IMR-90 (cell line): ENCODE data around the gene SFTPB. TPM values are rescaled to one million over a fixed set of nuclear protein-coding genes. Genes with fewer than 3 reads are reported as not detected.

ENCODE experiments used
- ATAC-seq: fragments of 200-7000 bp; cut with Tn5 transposase; 2 replicates; pipeline ENCODE4 v1.9.1; 2020; ENCODE audit warnings: low read depth, mild to moderate bottlenecking, moderate library complexity
- BruUV-seq: library from RNA; stranded (reverse); fragments of 400-500 nt; replicated peaks from 2 replicates; lab custom pipeline; 2021; lab: Mats Ljungman, UMichigan
- CTCF ChIA-PET: fragments of 300-600 bp; formaldehyde crosslinking; extraction: SDS; loops from one replicate; lab custom pipeline; 2021; ENCODE audit warnings: antibody characterized with exemption; lab: Yijun Ruan, JAX
- POLR2A ChIA-PET: fragments of 300-600 bp; sonication (Branson Sonifier 250); formaldehyde crosslinking; loops from one replicate; lab custom pipeline; 2022; ENCODE audit warnings: antibody characterized with exemption; ENCODE audit not compliant: unreplicated experiment; lab: Charles Lee
- DNase-seq: peaks from one replicate; pipeline ENCODE4 v3.0.0; 2013
- H2AFZ ChIP-seq: replicated peaks from 2 replicates; pipeline ENCODE3; 2013; ENCODE audit warnings: low read length, mild to moderate bottlenecking; ENCODE audit not compliant: poor library complexity
- H2AK5ac ChIP-seq: 2 replicates; pipeline ENCODE4 v1.6.1; 2013; ENCODE audit warnings: low read depth, low read length, inconsistent platforms
- H2AK9ac ChIP-seq: replicated peaks from 2 replicates; pipeline ENCODE3; 2013; ENCODE audit warnings: mild to moderate bottlenecking, low read depth, low read length, moderate library complexity; ENCODE audit not compliant: poor library complexity
- H2BK120ac ChIP-seq: 2 replicates; pipeline ENCODE4 v1.6.1; 2013; ENCODE audit warnings: low read depth, low read length, inconsistent platforms
- H2BK15ac ChIP-seq: 3 replicates; pipeline ENCODE4 v1.6.1; 2013; ENCODE audit warnings: low read depth, low read length, inconsistent platforms
- H2BK20ac ChIP-seq: 2 replicates; pipeline ENCODE4 v1.6.1; 2013; ENCODE audit warnings: low read depth, mild to moderate bottlenecking, inconsistent platforms, low read length, moderate library complexity
- H2BK5ac ChIP-seq: 2 replicates; pipeline ENCODE4 v1.6.1; 2013; ENCODE audit warnings: mild to moderate bottlenecking, low read depth, low read length, inconsistent platforms; ENCODE audit not compliant: poor library complexity, severe bottlenecking
- H3K14ac ChIP-seq: replicated peaks from 2 replicates; pipeline ENCODE4 v1.6.1; 2013; ENCODE audit warnings: low read depth, low read length, inconsistent platforms
- H3K18ac ChIP-seq: 2 replicates; pipeline ENCODE4 v1.6.1; 2013; ENCODE audit warnings: low read depth, low read length, control low read depth
- H3K23ac ChIP-seq: 2 replicates; pipeline ENCODE4 v1.6.1; 2013; ENCODE audit warnings: low read depth, low read length, inconsistent platforms
- H3K27ac ChIP-seq: 2 replicates; pipeline ENCODE4 v1.5.1; 2013; ENCODE audit warnings: mild to moderate bottlenecking, control low read depth, low read length; ENCODE audit not compliant: insufficient read depth
- H3K27me3 ChIP-seq: 2 replicates; pipeline ENCODE4 v1.6.1; 2013; ENCODE audit warnings: low read length; ENCODE audit not compliant: control insufficient read depth, insufficient read depth
- H3K36me3 ChIP-seq: 2 replicates; pipeline ENCODE4 v1.6.1; 2013; ENCODE audit warnings: low read length, mixed read lengths; ENCODE audit not compliant: control insufficient read depth, insufficient read depth
- H3K4ac ChIP-seq: 2 replicates; pipeline ENCODE4 v1.6.1; 2013; ENCODE audit warnings: low read depth, low read length, inconsistent platforms
- H3K4me1 ChIP-seq: 2 replicates; pipeline ENCODE4 v1.6.1; 2013; ENCODE audit warnings: low read length, mixed read lengths; ENCODE audit not compliant: control insufficient read depth, insufficient read depth
- H3K4me2 ChIP-seq: 2 replicates; pipeline ENCODE4 v1.6.1; 2013; ENCODE audit warnings: low read depth, mild to moderate bottlenecking, control low read depth, low read length, moderate library complexity
- H3K4me3 ChIP-seq: 2 replicates; pipeline ENCODE4 v1.5.1; 2013; ENCODE audit warnings: low read depth, mild to moderate bottlenecking, control low read depth, low read length, moderate library complexity; ENCODE audit not compliant: insufficient read depth
- H3K56ac ChIP-seq: 2 replicates; pipeline ENCODE4 v1.6.1; 2013; ENCODE audit warnings: low read length, inconsistent platforms; ENCODE audit not compliant: insufficient read depth; ENCODE audit errors: extremely low read depth
- H3K79me1 ChIP-seq, 2 experiments: 2 replicates each; pipeline ENCODE4 v1.6.1; 2013; ENCODE audit warnings: low read length in 2 of 2, inconsistent platforms in 1 of 2, low read depth in 1 of 2
- H3K9ac ChIP-seq: 2 replicates; pipeline ENCODE4 v1.6.1; 2013; ENCODE audit warnings: low read depth, low read length, control low read depth
- H3K9me1 ChIP-seq: 2 replicates; pipeline ENCODE4 v1.6.1; 2013; ENCODE audit warnings: low read length, inconsistent platforms; ENCODE audit not compliant: insufficient read depth
- H3K9me3 ChIP-seq: 2 replicates; pipeline ENCODE4 v1.6.1; 2013; ENCODE audit warnings: low read length; ENCODE audit not compliant: control insufficient read depth, insufficient read depth
- H4K20me1 ChIP-seq: 2 replicates; pipeline ENCODE4 v1.6.1; 2013; ENCODE audit warnings: low read length, inconsistent platforms; ENCODE audit not compliant: insufficient read depth
- H4K5ac ChIP-seq: 2 replicates; pipeline ENCODE4 v1.6.1; 2013; ENCODE audit warnings: mild to moderate bottlenecking, low read depth, low read length, control low read depth
- H4K8ac ChIP-seq, 2 experiments: 2 replicates each; pipeline ENCODE4 v1.6.1; 2013; ENCODE audit warnings: low read depth in 2 of 2, low read length in 2 of 2, control low read depth in 1 of 2, inconsistent platforms in 1 of 2
- H4K91ac ChIP-seq: 2 replicates; pipeline ENCODE4 v1.6.1; 2013; ENCODE audit warnings: low read depth, low read length, inconsistent platforms; ENCODE audit not compliant: insufficient read depth
- BHLHE40 ChIP-seq: fragments of 150-350 bp; IDR thresholded peaks from 2 replicates; pipeline ENCODE4 v1.6.1; 2016; ENCODE audit warnings: mild to moderate bottlenecking, low read depth, low read length
- CEBPB ChIP-seq: IDR thresholded peaks from 2 replicates; pipeline ENCODE4 v1.6.1; 2012; ENCODE audit warnings: low read depth, low read length, improper control_type of control experiment
- CHD1 ChIP-seq: IDR thresholded peaks from 2 replicates; pipeline ENCODE4 v1.6.1; 2012; ENCODE audit warnings: low read depth, low read length, improper control_type of control experiment
- CTCF ChIP-seq: conservative IDR thresholded peaks from 2 replicates; pipeline ENCODE4 v1.5.1; 2012; ENCODE audit warnings: mild to moderate bottlenecking, low read depth, low read length, improper control_type of control experiment
- ELK1 ChIP-seq: fragments of 150-350 bp; IDR thresholded peaks from 2 replicates; pipeline ENCODE4 v1.6.1; 2016; ENCODE audit warnings: low read depth, mild to moderate bottlenecking, low read length, moderate library complexity, borderline replicate concordance
- FOS ChIP-seq: fragments of 150-350 bp; IDR thresholded peaks from 2 replicates; pipeline ENCODE4 v1.6.1; 2016; ENCODE audit warnings: low read depth, low read length
- MAFK ChIP-seq: IDR thresholded peaks from 2 replicates; pipeline ENCODE4 v1.6.1; 2012; ENCODE audit warnings: low read depth, low read length, improper control_type of control experiment
- MAZ ChIP-seq: IDR thresholded peaks from 2 replicates; pipeline ENCODE4 v1.6.1; 2012; ENCODE audit warnings: low read depth, mild to moderate bottlenecking, low read length, improper control_type of control experiment, moderate library complexity, borderline replicate concordance
- MXI1 ChIP-seq: IDR thresholded peaks from 2 replicates; pipeline ENCODE4 v1.6.1; 2012; ENCODE audit warnings: low read depth, mild to moderate bottlenecking, low read length, moderate library complexity, borderline replicate concordance
- NFE2L2 ChIP-seq: fragments of 150-350 bp; IDR thresholded peaks from 2 replicates; pipeline ENCODE4 v1.6.1; 2016; ENCODE audit warnings: low read depth, mild to moderate bottlenecking, low read length
- POLR2A ChIP-seq: IDR thresholded peaks from 2 replicates; pipeline ENCODE4 v1.6.1; 2012; ENCODE audit warnings: mild to moderate bottlenecking, low read depth, low read length
- RAD21 ChIP-seq: IDR thresholded peaks from 2 replicates; pipeline ENCODE4 v1.6.1; 2012; ENCODE audit warnings: low read length, improper control_type of control experiment
- RFX5 ChIP-seq: IDR thresholded peaks from 2 replicates; pipeline ENCODE4 v1.8.0; 2012; ENCODE audit warnings: low read depth, mild to moderate bottlenecking, low read length, moderate library complexity
- SMC3 ChIP-seq: fragments of 150-350 bp; IDR thresholded peaks from 2 replicates; pipeline ENCODE4 v1.6.1; 2016; ENCODE audit warnings: low read depth, mild to moderate bottlenecking, antibody characterized with exemption, low read length, moderate library complexity
- WGBS, 2 experiments: methylation state at CpG; one replicate each; pipeline versions ENCODE4 v1.1.5 to v1.1.7; 2013; ENCODE audit warnings: missing lambda C conversion rate in 2 of 2; ENCODE audit not compliant: insufficient read length in 1 of 2; ENCODE audit errors: extremely low coverage in 2 of 2; 5-methylcytosine and 5-hydroxymethylcytosine counted together
- dilution Hi-C: fragments of 300-500 bp; cut with HindIII; formaldehyde crosslinking; loops from one replicate; pipeline ENCODE4 v1.14.3; 2018; ENCODE audit warnings: low sequenced_read_pairs; ENCODE audit not compliant: unreplicated experiment
- in situ Hi-C: fragments of 300-500 bp; cut with MboI; formaldehyde crosslinking; loops from 3 replicates; pipeline ENCODE4 v1.14.3; 2019; ENCODE audit warnings: low sequenced_read_pairs, inconsistent platforms, mixed read lengths
- intact Hi-C: fragments of 100-400 bp; cut with micrococcal nuclease; formaldehyde crosslinking; loops from 2 replicates; pipeline ENCODE4 v1.10.0; 2022
- polyA plus RNA-seq, 3 experiments: library from polyadenylated mRNA; depleted of rRNA; stranded (reverse); fragments of >200 nt; gene quantifications; 2 replicates each; pipeline ENCODE4 v1.2.3, GENCODE V29; 2012; ENCODE audit warnings: low replicate concordance in 1 of 3
- total RNA-seq: library from RNA; depleted of rRNA; stranded (reverse); fragments of >200 nt; gene quantifications from 2 replicates; pipeline ENCODE4 v1.2.3, GENCODE V29; 2012
- TF ChIP-seq, protein P1 (sequence below): fragments of 150-350 bp; IDR thresholded peaks from 2 replicates; pipeline ENCODE4 v1.6.1; 2017; ENCODE audit warnings: mild to moderate bottlenecking, antibody characterized with exemption, low read length, low read depth

Gene SFTPB
- total and polyA plus RNA-seq, 2 of the 4 experiments (the other 2 are of a cell fraction) = not detected

DNA sequence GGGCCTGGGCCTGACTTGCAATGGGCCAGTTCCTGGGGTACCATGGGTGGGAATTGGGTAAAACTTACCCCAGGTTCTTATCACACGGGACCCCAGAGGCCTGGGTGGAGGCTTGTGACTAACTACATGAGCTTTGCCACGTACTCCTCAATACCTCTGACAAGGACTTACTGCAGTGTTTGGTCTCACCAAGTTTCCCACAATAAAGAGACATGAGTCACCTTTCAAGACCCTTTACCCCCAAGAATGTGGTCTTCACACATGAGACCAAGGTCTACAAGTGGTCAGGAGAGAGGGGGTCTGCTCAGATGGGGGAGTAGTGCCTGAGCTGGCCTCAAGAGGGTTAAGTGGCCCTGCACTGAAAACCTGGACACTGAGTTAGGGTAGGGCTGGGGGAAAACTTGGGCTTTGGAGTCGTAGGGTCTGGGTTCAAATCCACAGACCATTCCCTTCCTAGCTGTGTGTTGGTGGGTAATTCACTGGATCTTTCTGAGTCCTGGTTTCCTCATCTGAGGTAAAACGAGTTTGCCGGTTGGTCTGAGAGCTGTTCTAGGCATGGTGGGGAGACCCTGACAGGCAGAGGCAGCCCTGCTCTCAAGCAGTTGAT is 24.1 kb upstream of the SFTPB start:
- Histone ChIP-seq H3K4ac (peak overlapping the region; percentile 48; the same call in 1 of the 2 replicates), H3K79me1 (no peaks in the 10 kb centered on the region), H3K56ac (no peak overlapping the region), H2AFZ (no peak overlapping the region), H3K4me3 (no peak overlapping the region), H2BK15ac (peak overlapping the region; percentile 71; the same call in 1 of the 3 replicates), H2BK20ac (peak overlapping the region; percentile 49; the same call in 1 of the 2 replicates), H3K9ac (no peak overlapping the region), H3K4me1 (peaks cover 3% of the 10 kb centered on the region; the same call in 1 of the 2 replicates), H3K18ac (no peak overlapping the region), H3K14ac (no peak overlapping the region; the same call in 1 of the 2 replicates), H2AK5ac (peak overlapping the region; percentile 43), H3K4me2 (no peak overlapping the region), H3K9me1 (peaks cover 6% of the 10 kb centered on the region; the same call in 1 of the 2 replicates), H4K91ac (no peak overlapping the region; the same call in 1 of the 2 replicates), H3K9me3 (no peaks in the 10 kb centered on the region), H4K20me1 (no peaks in the 10 kb centered on the region), H3K36me3 (no peaks in the 10 kb centered on the region), H4K5ac (no peak overlapping the region), H4K8ac (no peak overlapping the region), H3K27ac (no peak overlapping the region), H2BK5ac (no peak overlapping the region), H3K23ac (no peak overlapping the region), H2BK120ac (peak overlapping the region; percentile 13; the same call in 1 of the 2 replicates), H2AK9ac (peak overlapping the region; percentile 73), H3K27me3 (peaks cover 6% of the 10 kb centered on the region; the same call in 1 of the 2 replicates)
- dilution Hi-C loops = no loop called here
- CTCF ChIA-PET = no interaction called here
- no TSS peak for BruUV-seq
- no CpG with 5 or more reads among the region's 5 CpGs for WGBS, 2 experiments
- DNase-seq (no peak), ATAC-seq (no peak)
- POLR2A ChIA-PET = no interaction called here
- intact Hi-C loops = no loop called here
- in situ Hi-C loops = no loop called here
- TF ChIP-seq POLR2A (no peak), MAFK (no peak), NFE2L2 (no peak), CEBPB (no peak), SMC3 (no peak), FOS (no peak), RFX5 (no peak), MXI1 (no peak), MAZ (no peak), CTCF (no peak), CHD1 (no peak), BHLHE40 (no peak), ELK1 (no peak), RAD21 (no peak)
- TF ChIP-seq, protein P1, sequence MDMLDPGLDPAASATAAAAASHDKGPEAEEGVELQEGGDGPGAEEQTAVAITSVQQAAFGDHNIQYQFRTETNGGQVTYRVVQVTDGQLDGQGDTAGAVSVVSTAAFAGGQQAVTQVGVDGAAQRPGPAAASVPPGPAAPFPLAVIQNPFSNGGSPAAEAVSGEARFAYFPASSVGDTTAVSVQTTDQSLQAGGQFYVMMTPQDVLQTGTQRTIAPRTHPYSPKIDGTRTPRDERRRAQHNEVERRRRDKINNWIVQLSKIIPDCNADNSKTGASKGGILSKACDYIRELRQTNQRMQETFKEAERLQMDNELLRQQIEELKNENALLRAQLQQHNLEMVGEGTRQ = no peak
